Measurements from ENCODE around the gene INSRR. TPM values are rescaled to one million over a fixed set of nuclear protein-coding genes. Genes with fewer than 3 reads are reported as not detected.

INSRR gene
- total and polyA plus RNA-seq, 4 donors = 0.01 TPM; not detected in 3

- DNase-seq (ENCODE audit: low spot score) = no peak
- Histone ChIP-seq H3K27me3 (ENCODE audit: control insufficient read depth in 4 of 4, insufficient read depth in 4 of 4, low read length in 3 of 4) (peaks cover 0 to 4% (median 2%) of the 10 kb centered on the region in 4 donors), H3K36me3 (ENCODE audit: control insufficient read depth in 4 of 4, insufficient read depth in 3 of 4, low read depth in 1 of 4, low read length in 3 of 4) (no peaks in the 10 kb centered on the region), H3K9ac (ENCODE audit: low read depth in 1 of 2, low read length in 2 of 2) (no peak overlapping the region), H3K4me1 (ENCODE audit: control insufficient read depth in 4 of 4, insufficient read depth in 4 of 4, low read length in 3 of 4) (peaks cover 0 to 33% (median 7%) of the 10 kb centered on the region in 4 donors), H3K9me3 (ENCODE audit: control insufficient read depth in 4 of 4, low read length in 3 of 4) (no peaks in the 10 kb centered on the region), H3K27ac (ENCODE audit: low read depth in 1 of 2, low read length in 2 of 2) (peak overlapping the region; percentile 46 to 58), H3K4me3 (ENCODE audit: low read depth in 1 of 3, low read length in 3 of 3) (no peak overlapping the region)
- WGBS = 80% methylated on average over 14 of the region's 14 CpGs
- TF ChIP-seq ZBTB33 (IDR thresholded peaks at IDR 0.05) (no peak), SP1 (IDR thresholded peaks at IDR 0.05) (no peak), JUND (IDR thresholded peaks at IDR 0.05) (no peak), REST (IDR thresholded peaks at IDR 0.05) (no peak), YY1 (IDR thresholded peaks at IDR 0.05) (no peak), GABPA (IDR thresholded peaks at IDR 0.05 in 1 of 2, conservative IDR thresholded peaks at IDR 0.05 in 1 of 2) (no peak), HNF4G (IDR thresholded peaks at IDR 0.05) (no peak), HNF4A (conservative IDR thresholded peaks at IDR 0.05) (no peak), RXRA (IDR thresholded peaks at IDR 0.05) (no peak), FOXA2 (IDR thresholded peaks at IDR 0.05) (no peak), EGR1 (IDR thresholded peaks at IDR 0.05; ENCODE audit: low read depth in 2 of 2) (no peak), RAD21 (IDR thresholded peaks at IDR 0.05) (no peak), ATF3 (IDR thresholded peaks at IDR 0.05) (no peak), NR2F2 (IDR thresholded peaks at IDR 0.05) (no peak), FOXA1 (IDR thresholded peaks at IDR 0.05) (no peak), TAF1 (conservative IDR thresholded peaks at IDR 0.05) (no peak), CTCF (IDR thresholded peaks at IDR 0.05; ENCODE audit: low read depth, low read length, missing input control) (no peak)
Measured at GRCh38 chr1:156897078-156897825, 38.3 kb upstream of the INSRR start.
